Neural cell (in vitro differentiated cells): ENCODE data around the gene TGIF2. TPM values are rescaled to one million over a fixed set of nuclear protein-coding genes. Genes with fewer than 3 reads are reported as not detected.

Source experiments
- H2AFZ ChIP-seq: fragments of 200-600, 300-800 bp; sonication (generic), shearing (Covaris generic); 2 replicates; pipeline ENCODE4 v1.6.0; 2014; ENCODE audit warnings: low read depth, mild to moderate bottlenecking, antibody characterized with exemption, low read length, moderate library complexity
- H3F3A ChIP-seq: fragments of 200-600 bp; shearing (Covaris generic); 2 replicates; pipeline ENCODE4 v1.6.1; 2016; ENCODE audit warnings: mild to moderate bottlenecking, moderate library complexity, mixed read lengths, antibody characterized with exemption, low read length; ENCODE audit not compliant: insufficient read depth, poor library complexity, severe bottlenecking
- H3K27ac ChIP-seq: fragments of 200-600, 300-800 bp; sonication (generic), shearing (Covaris generic); 2 replicates; pipeline ENCODE4 v1.5.1; 2014; ENCODE audit warnings: mild to moderate bottlenecking, low read length, moderate library complexity
- H3K27me3 ChIP-seq: fragments of 300-800, 200-600 bp; sonication (generic), shearing (Covaris generic); 2 replicates; pipeline ENCODE4 v1.6.0; 2014; ENCODE audit warnings: mild to moderate bottlenecking, low read depth, low read length, moderate library complexity; ENCODE audit not compliant: insufficient read depth
- H3K36me3 ChIP-seq: fragments of 300-800, 200-600 bp; sonication (generic), shearing (Covaris generic); 2 replicates; pipeline ENCODE4 v1.5.1; 2014; ENCODE audit warnings: mild to moderate bottlenecking, antibody characterized with exemption, low read length, moderate library complexity; ENCODE audit not compliant: insufficient read depth
- H3K4me2 ChIP-seq: fragments of 300-800, 200-600 bp; sonication (generic), shearing (Covaris generic); 2 replicates; pipeline ENCODE4 v1.6.0; 2014; ENCODE audit warnings: mild to moderate bottlenecking, low read length
- H3K4me3 ChIP-seq: fragments of 300-800, 200-600 bp; sonication (generic), shearing (Covaris generic); 2 replicates; pipeline ENCODE4 v1.5.1; 2014; ENCODE audit warnings: mild to moderate bottlenecking, low read length, moderate library complexity
- H3K79me2 ChIP-seq: fragments of 200-600 bp; shearing (Covaris generic); replicated peaks from 2 replicates; pipeline ENCODE4 v1.6.0; 2014; ENCODE audit warnings: mild to moderate bottlenecking, low read length, moderate library complexity; ENCODE audit not compliant: insufficient read depth
- H3K9ac ChIP-seq: fragments of 300-800, 200-600 bp; sonication (generic), shearing (Covaris generic); 2 replicates; pipeline ENCODE4 v1.6.1; 2016; ENCODE audit warnings: mild to moderate bottlenecking, low read length, mixed read lengths
- H3K9me2 ChIP-seq: fragments of 200-600 bp; shearing (Covaris generic); 2 replicates; pipeline ENCODE4 v1.6.1; 2016; ENCODE audit warnings: mild to moderate bottlenecking, low read length, mixed read lengths; ENCODE audit not compliant: insufficient read depth
- H3K9me3 ChIP-seq: fragments of 200-600, 300-800 bp; sonication (generic), shearing (Covaris generic); 2 replicates; pipeline ENCODE4 v1.6.1; 2016; ENCODE audit warnings: mild to moderate bottlenecking, mixed run types, low read length, moderate library complexity, mixed read lengths
- H4K20me1 ChIP-seq: fragments of 200-600 bp; shearing (Covaris generic); 2 replicates; pipeline ENCODE4 v1.6.1; 2016; ENCODE audit warnings: mild to moderate bottlenecking, mixed run types; ENCODE audit not compliant: insufficient read depth
- CTCF ChIP-seq: fragments of 450-650 bp; IDR thresholded peaks from 2 replicates; pipeline ENCODE4 v1.5.1; 2014; ENCODE audit warnings: antibody characterized with exemption, mild to moderate bottlenecking, moderate library complexity; ENCODE audit not compliant: poor library complexity, severe bottlenecking
- EP300 ChIP-seq: fragments of 450-650 bp; conservative IDR thresholded peaks from 2 replicates; pipeline ENCODE4 v1.6.1; 2014; ENCODE audit warnings: antibody characterized with exemption, mild to moderate bottlenecking, moderate library complexity; ENCODE audit not compliant: poor library complexity, severe bottlenecking
- EZH2 ChIP-seq: fragments of 200-600, 300-800 bp; shearing (Covaris generic), sonication (generic); IDR thresholded peaks from 2 replicates; pipeline ENCODE4 v1.6.1; 2014; ENCODE audit warnings: antibody characterized with exemption, low read length, borderline replicate concordance, mild to moderate bottlenecking; ENCODE audit not compliant: insufficient read depth, poor library complexity, severe bottlenecking
- MXI1 ChIP-seq: fragments of 450-650 bp; conservative IDR thresholded peaks from 2 replicates; pipeline ENCODE4 v1.6.1; 2014; ENCODE audit warnings: antibody characterized with exemption, mild to moderate bottlenecking; ENCODE audit not compliant: poor library complexity, severe bottlenecking
- POLR2AphosphoS5 ChIP-seq: IDR thresholded peaks from 2 replicates; pipeline ENCODE4 v1.6.1; 2012
- RAD21 ChIP-seq: fragments of 450-650 bp; conservative IDR thresholded peaks from 2 replicates; pipeline ENCODE4 v1.6.1; 2014; ENCODE audit warnings: antibody characterized with exemption, mild to moderate bottlenecking, moderate library complexity
- REST ChIP-seq: IDR thresholded peaks from 2 replicates; pipeline ENCODE4 v1.6.1; 2012; ENCODE audit warnings: borderline replicate concordance
- SMC3 ChIP-seq: fragments of 450-650 bp; conservative IDR thresholded peaks from 2 replicates; pipeline ENCODE4 v1.6.1; 2014; ENCODE audit warnings: antibody characterized with exemption, mild to moderate bottlenecking, moderate library complexity; ENCODE audit not compliant: poor library complexity
- TAF1 ChIP-seq: IDR thresholded peaks from 2 replicates; pipeline ENCODE4 v1.6.1; 2012; ENCODE audit warnings: low read depth
- polyA plus RNA-seq: library from polyadenylated mRNA; depleted of rRNA; stranded (reverse); fragments of >200 nt; gene quantifications from 2 replicates; pipeline ENCODE4 v1.2.3, GENCODE V29; 2014

TGIF2 gene
- polyA plus RNA-seq, 1 donor from 2014 or later = 3.3 TPM

- no peaks in the 10 kb centered on the region for H3K9me3 ChIP-seq
- no peaks in the 10 kb centered on the region for H3K9me2 ChIP-seq
- no peaks in the 10 kb centered on the region for H3K27me3 ChIP-seq
- no peak overlapping the region for H3K27ac ChIP-seq
- H2AFZ ChIP-seq = no peak overlapping the region
- H3K4me3 ChIP-seq = no peak overlapping the region
- H3K9ac ChIP-seq = no peak overlapping the region
- no peaks in the 10 kb centered on the region for H3F3A ChIP-seq
- H3K36me3 ChIP-seq = no peaks in the 10 kb centered on the region
- no peaks in the 10 kb centered on the region for H4K20me1 ChIP-seq
- no peak for TF ChIP-seq SMC3
- no peak for TF ChIP-seq MXI1
- no peaks in the 10 kb centered on the region for H3K79me2 ChIP-seq
- no peak overlapping the region for H3K4me2 ChIP-seq
Observed at GRCh38 chr20:36541768-36542488, 31.5 kb upstream of the TGIF2 start.

DNA sequence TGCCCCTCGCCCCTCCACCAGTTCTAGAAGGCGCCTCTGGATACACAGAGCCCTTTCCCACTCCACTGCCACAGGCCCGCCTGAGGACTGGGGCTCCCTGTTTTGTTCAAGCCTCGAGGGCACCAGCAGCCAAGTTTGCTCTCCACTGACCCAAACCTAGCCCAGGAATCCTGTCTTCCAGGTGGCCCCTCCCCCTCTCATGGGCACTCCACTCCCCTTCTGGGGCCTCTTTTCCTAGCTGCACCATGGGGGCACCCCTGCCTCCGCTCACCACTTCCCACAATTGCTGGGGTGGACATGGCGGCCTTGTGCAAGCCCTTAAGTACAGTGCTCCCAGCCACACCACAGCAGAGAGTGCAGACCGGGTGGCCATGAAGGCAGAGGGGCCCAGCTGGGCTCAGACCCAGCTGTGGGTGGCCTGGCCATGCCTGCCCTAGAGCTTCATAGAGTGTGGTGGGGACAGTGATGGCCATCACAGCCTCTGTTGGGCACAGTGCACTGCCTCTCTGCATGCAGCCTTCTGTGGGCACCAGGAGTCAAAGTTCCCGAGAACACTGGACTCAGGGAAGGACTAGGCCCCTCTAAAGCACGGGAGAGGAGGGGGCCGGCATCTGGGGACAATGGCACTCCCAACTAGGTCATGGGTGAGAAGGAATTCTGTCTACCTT is 30.7 kb upstream of the TGIF2 start:
- TF ChIP-seq RAD21 (no peak), REST (no peak), SMC3 (no peak), CTCF (no peak), TAF1 (no peak), MXI1 (no peak), POLR2AphosphoS5 (no peak), EP300 (no peak), EZH2 (no peak)
- Histone ChIP-seq H3K79me2 (no peaks in the 10 kb centered on the region), H3F3A (no peaks in the 10 kb centered on the region), H3K9me2 (no peaks in the 10 kb centered on the region), H3K4me3 (no peak overlapping the region), H3K36me3 (no peaks in the 10 kb centered on the region), H3K4me2 (no peak overlapping the region), H3K27ac (no peak overlapping the region), H3K27me3 (no peaks in the 10 kb centered on the region), H4K20me1 (no peaks in the 10 kb centered on the region), H3K9ac (no peak overlapping the region), H2AFZ (no peak overlapping the region), H3K9me3 (no peaks in the 10 kb centered on the region)
